HepG2 (cell line): ENCODE data around the gene NFKBIZ. TPM values are rescaled to one million over a fixed set of nuclear protein-coding genes. Genes with fewer than 3 reads are reported as not detected.

Experiments used
- ATAC-seq: fragments of 200-7000 bp; cut with Tn5 transposase; 3 replicates; pipeline ENCODE4 v1.9.1; 2020; ENCODE audit warnings: mild to moderate bottlenecking, moderate library complexity
- BruUV-seq: library from RNA; stranded (reverse); fragments of 400-500 nt; replicated peaks from 2 replicates; lab custom pipeline; 2021; lab: Mats Ljungman, UMichigan
- CTCF ChIA-PET: fragments of 300-600 bp; formaldehyde crosslinking; extraction: SDS; loops from one replicate; lab custom pipeline; 2021; ENCODE audit warnings: low total read pairs, inconsistent platforms, low intra/inter-chr PET ratio; lab: Yijun Ruan, JAX
- POLR2A ChIA-PET: fragments of 350-600 bp; sonication (Branson Sonifier 250); formaldehyde crosslinking; loops from one replicate; lab custom pipeline; 2020; ENCODE audit warnings: antibody characterized with exemption, inconsistent platforms; lab: Yijun Ruan, JAX
- DNase-seq: peaks from one replicate; pipeline ENCODE4 v3.0.0-alpha.2; 2015; ENCODE audit warnings: low spot score
- FAIRE-seq: peaks from 3 replicates; lab custom pipeline; 2011; peaks lifted over from hg19 to GRCh38; lab: Jason Lieb, UNC
- H2AFZ ChIP-seq: one replicate; pipeline ENCODE4 v1.6.1; 2011; ENCODE audit warnings: low read length, inconsistent platforms
- H3K27ac ChIP-seq: fragments of 300-600 bp; 3 replicates; pipeline ENCODE4 v1.8.0; 2011; ENCODE audit warnings: mixed run types, mild to moderate bottlenecking, mixed read lengths, low read length, inconsistent platforms; ENCODE audit not compliant: insufficient read depth; ENCODE audit errors: extremely low read length
- H3K27me3 ChIP-seq, 2 experiments: fragments of 200-600 bp in 1 of 2; 2 replicates in 1 of 2; 3 replicates in 1 of 2; pipeline versions ENCODE4 v1.6.0 to v1.8.0; 2011; ENCODE audit warnings: low read length in 2 of 2, mild to moderate bottlenecking in 2 of 2, moderate library complexity in 2 of 2, inconsistent platforms in 1 of 2; ENCODE audit not compliant: insufficient read depth in 2 of 2, control insufficient read depth in 1 of 2
- H3K36me3 ChIP-seq, 2 experiments: fragments of 200-600 bp in 1 of 2; replicated peaks in 1 of 2; 2 replicates in 1 of 2; 3 replicates in 1 of 2; pipeline versions ENCODE4 v1.5.1 to v1.8.0; 2011; ENCODE audit warnings: low read length in 2 of 2, inconsistent platforms in 1 of 2; ENCODE audit not compliant: insufficient read depth in 2 of 2, control insufficient read depth in 1 of 2
- H3K4me1 ChIP-seq: 2 replicates; pipeline ENCODE4 v1.5.1; 2012; ENCODE audit warnings: low read length, inconsistent platforms; ENCODE audit not compliant: insufficient read depth
- H3K4me2 ChIP-seq: 2 replicates; pipeline ENCODE4 v1.6.0; 2011; ENCODE audit warnings: low read depth, low read length, inconsistent platforms
- H3K4me3 ChIP-seq, 3 experiments: fragments of 200-600 bp in 1 of 3; sonication (generic), shearing (Covaris generic) in 1 of 3; replicated peaks in 1 of 3; 2 replicates each; pipeline ENCODE4 v1.5.1; 2011 to 2016; ENCODE audit warnings: low read length in 3 of 3, inconsistent platforms in 2 of 3, low read depth in 2 of 3, mild to moderate bottlenecking in 2 of 3, control low read depth in 1 of 3, mixed read lengths in 1 of 3; ENCODE audit not compliant: insufficient read depth in 1 of 3
- H3K79me2 ChIP-seq: one replicate; pipeline ENCODE4 v1.6.1; 2011; ENCODE audit warnings: low read length, inconsistent platforms; ENCODE audit not compliant: insufficient read depth
- H3K9ac ChIP-seq: 2 replicates; pipeline ENCODE4 v1.6.0; 2011; ENCODE audit warnings: mild to moderate bottlenecking, low read depth, low read length, inconsistent platforms; ENCODE audit not compliant: insufficient read depth
- H3K9me3 ChIP-seq: 2 replicates; pipeline ENCODE4 v1.5.1; 2012; ENCODE audit warnings: mild to moderate bottlenecking, low read length
- H4K20me1 ChIP-seq: 2 replicates; pipeline ENCODE4 v1.6.0; 2011; ENCODE audit warnings: inconsistent platforms, mild to moderate bottlenecking, low read length, moderate library complexity; ENCODE audit not compliant: insufficient read depth
- ADNP ChIP-seq: sonication (generic); formaldehyde crosslinking; IDR thresholded peaks from 2 replicates; pipeline ENCODE4 v1.4.0; 2020; ENCODE audit warnings: missing genetic modification reagents
- EHMT2 ChIP-seq: fragments of 200-600 bp; sonication (generic); IDR thresholded peaks from 2 replicates; pipeline ENCODE4 v1.7.0; 2017; ENCODE audit warnings: antibody characterized with exemption, low read depth, low read length, borderline replicate concordance
- GFI1 ChIP-seq: sonication (generic); formaldehyde crosslinking; IDR thresholded peaks from 2 replicates; pipeline ENCODE4 v1.5.0; 2020; ENCODE audit warnings: missing genetic modification reagents, mild to moderate bottlenecking, borderline replicate concordance
- ISX ChIP-seq: sonication (generic); formaldehyde crosslinking; conservative IDR thresholded peaks from 2 replicates; pipeline ENCODE4 v1.5.0; 2020; ENCODE audit warnings: missing genetic modification reagents
- MIER3 ChIP-seq: IDR thresholded peaks from 2 replicates; pipeline ENCODE4 v1.6.1; 2016; ENCODE audit warnings: missing compliant biosample characterization, borderline replicate concordance
- PHF20 ChIP-seq: sonication (generic); formaldehyde crosslinking; IDR thresholded peaks from 2 replicates; pipeline ENCODE4 v1.5.0; 2020; ENCODE audit warnings: mild to moderate bottlenecking, missing genetic modification reagents
- RERE ChIP-seq: IDR thresholded peaks from 2 replicates; pipeline ENCODE4 v1.6.1; 2016; ENCODE audit warnings: low read depth, missing genetic modification reagents, missing compliant biosample characterization
- ZNF468 ChIP-seq: sonication (generic); formaldehyde crosslinking; IDR thresholded peaks from 2 replicates; pipeline ENCODE4 v1.8.0; 2022; ENCODE audit warnings: mild to moderate bottlenecking, moderate library complexity, missing genetic modification reagents
- ZNF574 ChIP-seq: sonication (generic); formaldehyde crosslinking; IDR thresholded peaks from 2 replicates; pipeline ENCODE4 v1.4.0; 2020; ENCODE audit warnings: missing genetic modification reagents
- ZNF576 ChIP-seq: sonication (generic); formaldehyde crosslinking; IDR thresholded peaks from 2 replicates; pipeline ENCODE4 v1.4.0; 2020; ENCODE audit warnings: mild to moderate bottlenecking, missing genetic modification reagents
- ZNF75D ChIP-seq: sonication (generic); formaldehyde crosslinking; IDR thresholded peaks from 2 replicates; pipeline ENCODE4 v1.8.1; 2023; ENCODE audit warnings: missing genetic modification reagents, mild to moderate bottlenecking, borderline replicate concordance
- ZNF780A ChIP-seq: sonication (generic); formaldehyde crosslinking; IDR thresholded peaks from 2 replicates; pipeline ENCODE4 v1.8.0; 2022; ENCODE audit warnings: mild to moderate bottlenecking, missing genetic modification reagents, moderate library complexity
- ZNF878 ChIP-seq: sonication (generic); formaldehyde crosslinking; IDR thresholded peaks from 2 replicates; pipeline ENCODE4 v1.8.1; 2023; ENCODE audit warnings: mild to moderate bottlenecking, missing genetic modification reagents, moderate library complexity
- in situ Hi-C: cut with HindIII; loops from 2 replicates; pipeline ENCODE4 v1.10.0; 2017; ENCODE audit warnings: low pct_unique_long_range_greater_than_20kb; ENCODE audit not compliant: extremely low pct_ligation_motif_present
- intact Hi-C: fragments of 100-400 bp; cut with micrococcal nuclease; formaldehyde crosslinking; loops from one replicate; pipeline ENCODE4 v1.10.0; 2022; ENCODE audit not compliant: unreplicated experiment
- polyA plus RNA-seq, 8 experiments: library from polyadenylated mRNA; depleted of rRNA in 3 of 8; stranded (reverse) in 7 of 8; unstranded in 1 of 8; fragments of >200 nt; fragmentation: Illumina TruSeq in 4 of 8; extraction: Trizol in 4 of 8; gene quantifications; 2 replicates each; pipeline versions ENCODE4 v1.2.1 to v1.2.3, GENCODE V29; 2011 to 2016; ENCODE audit warnings: low read depth in 4 of 8, missing spikeins in 1 of 8, mixed read lengths in 1 of 8; ENCODE audit not compliant: insufficient read depth in 1 of 8
- total RNA-seq, 5 experiments: library from RNA; depleted of rRNA; stranded (reverse); fragments of >200 nt; fragmentation: Illumina TruSeq; extraction: Trizol; gene quantifications; 2 replicates each; pipeline ENCODE4 v1.2.3, GENCODE V29; 2016; ENCODE audit warnings: low read depth in 1 of 5

The NFKBIZ gene
- total and polyA plus RNA-seq, 2 of the 13 experiments (the other 11 are each of a cell fraction or from before 2014, with no cell fraction given), result 25.9 to 60.6 TPM

GRCh38 chr3:101811875-101812274, 37.4 kb upstream of the NFKBIZ start (continued):
- TF ChIP-seq ZNF75D (CRISPR knock-in tag) (no peak), ZNF576 (no peak), ADNP (CRISPR knock-in tag) (no peak), EHMT2 (no peak)

- H3K9ac ChIP-seq, result no peak overlapping the region
- no peak for FAIRE-seq
- POLR2A ChIA-PET, result interaction anchor here (1.9 kb wide), 1 partner anchor 36 kb away, joined by 6 read pairs; the partner anchor contains the start of gene NFKBIZ
- TF ChIP-seq ISX (no peak), ZNF468 (CRISPR knock-in tag) (no peak), MIER3 (no peak), ZNF780A (CRISPR knock-in tag) (no peak), RERE (CRISPR knock-in tag) (no peak), PHF20 (no peak), ZNF574 (no peak), ZNF878 (CRISPR knock-in tag) (no peak), GFI1 (CRISPR knock-in tag) (no peak)
These were observed 36.4 kb upstream of the NFKBIZ start for GRCh38 chr3:101812895-101813294.

More at GRCh38 chr3:101812895-101813294, 36.4 kb upstream of the NFKBIZ start:
- Histone ChIP-seq H3K4me2 (no peak overlapping the region), H2AFZ (no peak overlapping the region), H3K36me3 (no peaks in the 10 kb centered on the region), H3K4me3 (no peak overlapping the region), H3K79me2 (no peaks in the 10 kb centered on the region), H3K27me3 (no peaks in the 10 kb centered on the region), H3K27ac (no peak overlapping the region), H3K9me3 (no peaks in the 10 kb centered on the region), H3K4me1 (peaks cover 26% of the 10 kb centered on the region), H4K20me1 (no peaks in the 10 kb centered on the region)
- no TSS peak for BruUV-seq
- CTCF ChIA-PET, result interaction anchor here (3.2 kb wide), 1 partner anchor 411 kb away, joined by 24 read pairs; no protein-coding TSS in a partner anchor
- DNase-seq (no peak), ATAC-seq (no peak)
- in situ Hi-C loops, result no loop called here
- intact Hi-C loops, result loop anchor here (1.0 to 5.0 kb wide), 3 partner anchors 34 to 412 kb away; partner anchors contain the start of gene NFKBIZ
